GM21737 (cell line): ENCODE results near the gene OR4E2.
"Not testable (repeated sequence)": the region's sequence is repeated elsewhere in the genome, so short reads cannot be mapped to it uniquely, and the experiment has no call there.

ENCODE experiments used
- ATAC-seq: cut with Tn5 transposase; IDR thresholded peaks from one replicate; pipeline ENCODE4 v1.9.1; 2021; ENCODE audit warnings: mild to moderate bottlenecking, moderate library complexity; ENCODE audit not compliant: unreplicated experiment

OR4E2 gene

GRCh38 chr14:21694425-21694824 lies 40.8 kb downstream of the OR4E2 start:
- no peak for ATAC-seq

DNA sequence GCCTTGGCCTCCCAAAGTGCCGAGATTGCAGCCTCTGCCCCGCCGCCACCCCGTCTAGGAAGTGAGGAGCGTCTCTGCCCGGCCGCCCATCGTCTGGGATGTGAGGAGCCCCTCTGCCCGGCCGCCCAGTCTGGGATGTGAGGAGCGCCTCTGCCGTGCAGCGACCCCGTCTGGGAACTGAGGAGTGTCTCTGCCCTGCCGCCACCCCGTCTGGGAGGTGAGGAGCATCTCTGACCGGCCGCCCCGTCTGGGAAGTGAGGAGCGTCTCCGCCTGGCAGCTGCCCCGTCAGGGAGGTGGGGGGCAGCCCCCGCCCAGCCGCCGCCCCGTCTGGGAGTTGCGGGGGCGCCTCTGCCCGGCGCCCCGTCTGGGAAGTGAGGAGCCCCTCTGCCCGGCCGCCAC lies 44.0 kb downstream of the OR4E2 start:
- not testable (repeated sequence) for ATAC-seq

GRCh38 chr14:21698538-21698937 lies 44.9 kb downstream of the OR4E2 start:
- not testable (repeated sequence) for ATAC-seq

- ATAC-seq: no peak
Measured at GRCh38 chr14:21699551-21699950, 45.9 kb downstream of the OR4E2 start.

- no peak for ATAC-seq
Measured at GRCh38 chr14:21702316-21702715, 48.7 kb downstream of the OR4E2 start.

DNA sequence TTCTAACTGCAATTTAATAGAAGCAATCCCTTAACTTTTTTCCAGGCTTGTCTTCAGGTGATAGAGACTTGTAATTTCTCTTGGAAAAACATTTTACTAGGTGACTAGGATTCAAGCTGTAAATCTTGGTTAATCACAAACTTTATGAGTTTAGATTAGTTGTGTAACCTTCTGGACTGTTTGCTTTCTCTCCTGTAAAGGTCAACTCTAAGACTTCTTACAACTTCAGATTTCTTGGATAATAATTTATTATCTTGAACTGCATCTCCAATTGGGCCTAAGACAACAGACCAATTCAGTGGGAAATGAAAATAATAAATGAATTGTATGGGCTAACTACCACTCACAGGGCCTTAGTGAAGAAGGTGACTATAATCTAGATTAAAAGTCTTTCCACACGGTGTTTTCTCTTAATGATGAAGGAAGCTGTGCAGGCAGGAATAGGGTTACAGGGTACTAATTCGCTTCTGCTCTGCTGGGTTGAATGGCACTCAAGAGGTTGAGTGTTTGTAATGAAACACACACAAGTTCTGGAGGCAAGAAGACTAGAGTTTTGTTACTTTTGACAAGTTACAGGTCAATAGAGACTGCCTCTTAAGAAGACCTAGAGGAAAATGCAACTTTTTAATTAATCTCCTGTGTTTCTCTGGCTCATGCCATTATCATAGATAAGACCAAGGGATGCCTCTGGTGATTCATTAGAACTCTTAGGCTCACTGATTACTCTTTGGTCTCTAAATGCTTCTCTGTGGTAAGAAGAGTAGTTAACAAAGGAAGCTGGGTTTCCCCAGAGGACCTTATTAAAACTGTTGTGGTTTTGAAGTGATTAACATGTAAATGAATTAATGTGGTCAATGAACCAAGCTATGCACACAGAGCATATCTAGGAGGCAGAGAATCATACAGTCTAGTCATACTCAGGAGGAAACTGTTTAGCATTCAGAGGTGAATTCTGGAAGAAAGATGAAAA lies 50.0 kb downstream of the OR4E2 start:
- no peak for ATAC-seq

- ATAC-seq: no peak
Measured at GRCh38 chr14:21704338-21704737, 50.7 kb downstream of the OR4E2 start.

- no peak for ATAC-seq
Measured at GRCh38 chr14:21711360-21711961, 57.8 kb downstream of the OR4E2 start.

- ATAC-seq: no peak
Measured at GRCh38 chr14:21712036-21712435, 58.4 kb downstream of the OR4E2 start.

GRCh38 chr14:21714318-21714929 lies 60.8 kb downstream of the OR4E2 start:
- no peak for ATAC-seq
